Activated CD4-positive, alpha-beta T cell treated with anti-CD3 and anti-CD28 coated beads for 36 hours (primary cell): ENCODE results near the gene HAP1. TPM values are rescaled to one million over a fixed set of nuclear protein-coding genes. Genes with fewer than 3 reads are reported as not detected.

Source experiments
- ATAC-seq: fragments of 200-7000 bp; cut with Tn5 transposase; one replicate; pipeline ENCODE4 v1.10.0; 2021; ENCODE audit warnings: mild to moderate bottlenecking, moderate library complexity
- CTCF ChIA-PET: fragments of 350-600 bp; sonication (Branson Sonifier 250); formaldehyde crosslinking; loops from one replicate; lab custom pipeline; 2021; ENCODE audit warnings: antibody characterized with exemption; lab: Charles Lee
- POLR2A ChIA-PET: fragments of 350-600 bp; sonication (Branson Sonifier 250); formaldehyde crosslinking; loops from one replicate; lab custom pipeline; 2021; ENCODE audit warnings: antibody characterized with exemption, inconsistent platforms; lab: Charles Lee
- DNase-seq: peaks from one replicate; pipeline ENCODE4 v3.0.0-alpha.2; 2020
- H3K27ac Mint-ChIP-seq: one replicate; pipeline ENCODE4 v1.8.0; 2021; ENCODE audit warnings: mixed read lengths
- H3K27me3 Mint-ChIP-seq: one replicate; pipeline ENCODE4 v1.8.0; 2021; ENCODE audit warnings: mixed read lengths
- H3K36me3 Mint-ChIP-seq: one replicate; pipeline ENCODE4 v1.8.0; 2021; ENCODE audit warnings: low read depth, mixed read lengths
- H3K4me1 Mint-ChIP-seq: one replicate; pipeline ENCODE4 v1.8.0; 2021; ENCODE audit warnings: mixed read lengths
- H3K4me3 Mint-ChIP-seq: one replicate; pipeline ENCODE4 v1.8.0; 2021; ENCODE audit warnings: mild to moderate bottlenecking, moderate library complexity, mixed read lengths
- H3K9me3 Mint-ChIP-seq: one replicate; pipeline ENCODE4 v1.8.0; 2021; ENCODE audit warnings: low read depth, mixed read lengths
- intact Hi-C, 2 experiments: fragments of 100-400 bp; cut with DNase I in 1 of 2; cut with micrococcal nuclease in 1 of 2; formaldehyde crosslinking; loops; one replicate each; pipeline versions ENCODE4 v1.14.2 to v1.15.1; 2022 to 2024; cut with DNase I, micrococcal nuclease
- total RNA-seq, 2 experiments: library from RNA; stranded (reverse); gene quantifications; one replicate each; pipeline ENCODE4 v1.2.3, GENCODE V29; 2021

The HAP1 gene
- total RNA-seq, 2 experiments from 2014 or later, result not detected

DNA sequence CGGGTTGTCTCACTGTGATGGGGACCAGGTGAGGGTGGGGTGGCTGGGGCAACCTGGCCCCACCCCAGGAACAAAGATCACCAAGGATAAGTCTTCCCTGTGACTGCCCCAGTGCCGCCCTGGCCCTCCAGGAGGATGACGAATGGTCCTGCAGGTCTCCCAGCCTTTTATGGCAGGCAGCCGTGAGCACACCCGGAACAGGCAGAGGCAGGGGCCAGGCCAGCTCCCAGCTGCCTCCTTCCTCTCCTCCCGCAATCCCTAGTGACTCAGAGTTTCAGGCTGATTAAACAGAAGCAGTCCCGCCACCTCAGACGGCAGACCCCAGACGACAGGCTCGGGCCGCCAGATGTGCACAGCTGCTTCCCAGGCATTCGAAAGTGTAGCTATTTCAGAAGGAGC lies 38.7 kb upstream of the HAP1 start:
- intact Hi-C loops, result no loop called here

GRCh38 chr17:41772586-41773189 lies 38.2 kb upstream of the HAP1 start:
- H3K9me3 Mint-ChIP-seq, result no peaks in the 10 kb centered on the region
- no peaks in the 10 kb centered on the region for H3K36me3 Mint-ChIP-seq
- no peak for DNase-seq

More for the DNA sequence above, 38.7 kb upstream of the HAP1 start:
- CTCF ChIA-PET, result no interaction called here
- H3K27me3 Mint-ChIP-seq, result no peaks in the 10 kb centered on the region
- no peak for ATAC-seq
- no peak overlapping the region for H3K4me3 Mint-ChIP-seq
- POLR2A ChIA-PET, result no interaction called here
- no peak for DNase-seq
- no peaks in the 10 kb centered on the region for H3K9me3 Mint-ChIP-seq
- H3K36me3 Mint-ChIP-seq, result no peaks in the 10 kb centered on the region
- H3K4me1 Mint-ChIP-seq, result no peaks in the 10 kb centered on the region
- H3K27ac Mint-ChIP-seq, result no peak overlapping the region

GRCh38 chr17:41772218-41772585 lies 37.8 kb upstream of the HAP1 start:
- DNase-seq (no peak), ATAC-seq (no peak)
- H3K27me3 Mint-ChIP-seq, result no peaks in the 10 kb centered on the region
- intact Hi-C loops, result no loop called here
- no peaks in the 10 kb centered on the region for H3K4me1 Mint-ChIP-seq
- H3K27ac Mint-ChIP-seq, result no peak overlapping the region
- H3K4me3 Mint-ChIP-seq, result no peak overlapping the region
- CTCF ChIA-PET, result no interaction called here
- no peaks in the 10 kb centered on the region for H3K36me3 Mint-ChIP-seq
- no peaks in the 10 kb centered on the region for H3K9me3 Mint-ChIP-seq
- POLR2A ChIA-PET, result no interaction called here

More at GRCh38 chr17:41772586-41773189, 38.2 kb upstream of the HAP1 start:
- Mint-ChIP-seq H3K4me3 (no peak overlapping the region), H3K4me1 (no peaks in the 10 kb centered on the region), H3K27ac (no peak overlapping the region), H3K27me3 (no peaks in the 10 kb centered on the region)
- no peak for ATAC-seq
- intact Hi-C loops, result no loop called here
- POLR2A ChIA-PET, result no interaction called here
- CTCF ChIA-PET, result no interaction called here

DNA sequence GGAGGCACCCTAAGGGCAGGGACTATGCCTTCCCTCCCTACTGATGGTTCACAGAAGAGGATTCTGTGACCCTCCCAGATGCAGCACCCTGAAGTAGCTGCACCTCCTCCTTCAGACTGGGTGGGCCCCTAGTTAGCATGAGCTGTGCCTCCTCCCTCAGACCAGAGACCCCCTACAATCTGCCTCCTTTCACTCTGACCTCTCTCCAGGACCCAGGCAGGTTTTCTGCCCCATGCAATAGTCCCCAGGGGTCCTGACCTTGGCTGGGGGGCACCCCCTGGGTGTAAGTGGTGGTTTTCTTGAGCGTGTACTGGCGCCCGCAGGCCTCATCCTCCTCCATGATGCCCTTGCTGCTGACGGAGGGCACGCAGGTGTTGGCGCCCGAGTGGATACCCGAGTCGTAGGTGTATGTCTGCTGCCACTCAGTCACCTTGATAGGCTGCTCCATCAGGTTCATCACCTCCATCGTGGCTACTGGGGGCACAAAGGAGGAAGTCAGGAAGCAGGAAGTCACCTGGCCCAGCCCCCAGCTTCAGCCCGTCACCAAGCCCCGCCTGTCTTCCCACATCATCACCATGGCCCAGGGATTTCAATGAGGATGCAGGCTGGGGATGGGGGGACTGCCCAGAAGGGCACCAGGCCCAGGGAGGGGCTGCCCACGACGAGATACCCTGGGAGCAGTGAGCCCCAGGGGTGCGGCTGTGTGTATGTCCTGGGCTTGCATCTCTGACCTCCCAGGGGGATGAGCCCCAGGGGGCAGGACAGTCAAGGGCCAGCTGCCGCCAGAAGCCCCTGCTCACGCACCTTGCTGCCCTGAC lies 37.2 kb upstream of the HAP1 start:
- ATAC-seq, result no peak
- no peak overlapping the region for H3K27ac Mint-ChIP-seq

DNA sequence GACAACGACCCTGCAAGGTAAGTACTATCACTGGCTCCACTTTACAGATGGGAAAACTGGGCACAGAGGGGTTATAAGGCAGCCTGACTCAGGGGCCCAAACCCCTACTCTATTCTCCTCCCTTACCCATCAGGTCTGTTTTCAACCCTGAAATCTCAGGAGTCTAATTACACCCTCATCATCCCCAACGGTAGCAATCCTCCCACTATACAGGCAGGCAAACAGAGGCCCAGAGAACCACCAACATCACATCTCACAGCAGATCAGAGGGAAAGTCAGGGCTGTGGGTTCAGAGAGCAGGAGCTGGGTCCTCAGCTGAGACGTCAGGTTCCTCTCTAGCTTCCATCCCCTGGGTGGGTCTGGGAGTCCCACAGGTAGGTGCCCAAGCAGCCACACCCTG lies 35.5 kb upstream of the HAP1 start:
- ChIA-PET POLR2A (no interaction called here), CTCF (no interaction called here)
- no peaks in the 10 kb centered on the region for H3K27me3 Mint-ChIP-seq
- no peak for DNase-seq
- H3K27ac Mint-ChIP-seq, result no peak overlapping the region
- H3K36me3 Mint-ChIP-seq, result no peaks in the 10 kb centered on the region
- H3K4me3 Mint-ChIP-seq, result no peak overlapping the region
- no peaks in the 10 kb centered on the region for H3K9me3 Mint-ChIP-seq
- ATAC-seq, result no peak
- intact Hi-C loops, result no loop called here
- H3K4me1 Mint-ChIP-seq, result no peaks in the 10 kb centered on the region

More for the DNA sequence above, 37.2 kb upstream of the HAP1 start:
- ChIA-PET CTCF (no interaction called here), POLR2A (no interaction called here)
- H3K36me3 Mint-ChIP-seq, result no peaks in the 10 kb centered on the region
- no peak for DNase-seq
- intact Hi-C loops, result no loop called here
- no peaks in the 10 kb centered on the region for H3K27me3 Mint-ChIP-seq
- H3K4me1 Mint-ChIP-seq, result no peaks in the 10 kb centered on the region
- H3K9me3 Mint-ChIP-seq, result no peaks in the 10 kb centered on the region
- no peak overlapping the region for H3K4me3 Mint-ChIP-seq

GRCh38 chr17:41769346-41769862 lies 35.0 kb upstream of the HAP1 start:
- H3K27ac Mint-ChIP-seq, result no peak overlapping the region
- H3K4me3 Mint-ChIP-seq, result no peak overlapping the region
- DNase-seq (no peak), ATAC-seq (no peak)
- H3K4me1 Mint-ChIP-seq, result no peaks in the 10 kb centered on the region
- POLR2A ChIA-PET, result no interaction called here
- CTCF ChIA-PET, result no interaction called here
- no peaks in the 10 kb centered on the region for H3K9me3 Mint-ChIP-seq
- no peaks in the 10 kb centered on the region for H3K36me3 Mint-ChIP-seq
- no peaks in the 10 kb centered on the region for H3K27me3 Mint-ChIP-seq
- intact Hi-C loops, result no loop called here

DNA sequence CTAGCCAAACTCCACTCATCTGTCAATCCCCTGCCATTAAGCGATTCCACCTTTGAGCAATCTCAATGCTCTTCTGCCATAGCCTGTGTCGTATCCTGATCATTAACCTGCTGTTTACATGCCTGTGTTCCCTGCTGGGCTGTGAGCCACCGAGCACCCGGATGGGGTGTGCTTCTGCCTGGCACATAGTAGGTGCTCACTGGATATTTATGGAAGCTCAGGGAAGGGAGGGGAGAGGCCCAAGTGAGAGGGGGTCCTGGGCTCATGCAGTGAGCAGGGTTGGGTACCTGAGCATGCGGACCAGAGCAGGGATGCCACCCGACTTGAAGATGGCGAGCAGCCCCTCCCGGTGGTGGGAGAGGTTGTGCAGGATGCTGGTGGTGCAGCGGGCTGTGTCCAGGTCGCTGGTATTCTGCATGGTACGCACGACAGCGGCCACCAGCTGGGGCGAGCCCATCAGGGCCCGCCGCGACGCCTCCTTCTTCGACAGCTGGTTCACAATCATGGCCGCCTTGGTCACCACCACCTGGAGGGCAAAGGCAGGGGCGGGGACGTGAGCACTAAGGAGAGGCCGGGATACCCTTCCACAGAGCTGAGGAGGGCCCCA lies 34.3 kb upstream of the HAP1 start:
- intact Hi-C loops, result no loop called here
- H3K4me1 Mint-ChIP-seq, result no peaks in the 10 kb centered on the region
- ATAC-seq (no peak), DNase-seq (no peak)
- no peak overlapping the region for H3K27ac Mint-ChIP-seq
- H3K4me3 Mint-ChIP-seq, result no peak overlapping the region
- POLR2A ChIA-PET, result no interaction called here
- CTCF ChIA-PET, result no interaction called here
- H3K27me3 Mint-ChIP-seq, result no peaks in the 10 kb centered on the region
- no peaks in the 10 kb centered on the region for H3K36me3 Mint-ChIP-seq
- H3K9me3 Mint-ChIP-seq, result no peaks in the 10 kb centered on the region

DNA sequence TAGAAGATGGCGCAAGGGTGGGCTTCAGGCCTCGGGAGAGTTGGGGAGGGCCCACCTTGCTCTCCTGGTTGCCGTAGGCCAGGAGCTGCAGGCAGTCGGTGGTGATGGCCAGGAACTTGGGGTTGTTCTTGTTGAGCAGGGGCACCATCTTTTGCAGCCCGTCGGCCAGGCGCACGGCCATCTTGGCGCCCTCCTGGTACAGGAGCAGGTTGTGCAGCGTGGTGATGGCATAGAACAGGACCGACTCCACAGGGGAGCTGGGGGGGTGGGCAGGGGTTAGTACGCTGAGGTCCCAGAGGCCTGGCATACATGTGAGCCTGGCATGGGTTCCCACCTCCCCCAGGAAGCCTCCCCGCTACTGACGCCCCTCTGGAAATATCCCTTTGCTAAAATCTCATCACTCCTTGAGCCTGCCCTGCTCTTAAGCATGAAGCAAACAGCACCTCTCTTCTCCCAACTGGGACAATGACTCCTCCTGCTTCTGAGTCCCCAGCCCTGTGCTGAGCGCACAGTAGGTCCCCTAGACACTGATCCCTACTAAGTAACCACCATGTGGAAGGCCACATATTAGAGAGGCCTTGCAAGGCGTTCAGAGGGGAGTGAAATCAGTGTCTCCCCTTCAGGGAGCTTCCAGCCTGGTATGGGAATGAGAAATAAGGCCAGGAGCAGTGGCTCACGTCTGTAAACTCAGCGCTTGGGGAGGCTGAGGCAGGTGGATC lies 33.0 kb upstream of the HAP1 start:
- ChIA-PET POLR2A (no interaction called here), CTCF (interaction anchor here (0.6 to 0.7 kb wide), 2 partner anchors 40 to 205 kb away, joined by 3 read pairs; no protein-coding TSS in a partner anchor)
- Mint-ChIP-seq H3K27ac (no peak overlapping the region), H3K4me1 (no peaks in the 10 kb centered on the region), H3K9me3 (no peaks in the 10 kb centered on the region), H3K4me3 (no peak overlapping the region), H3K36me3 (no peaks in the 10 kb centered on the region), H3K27me3 (no peaks in the 10 kb centered on the region)
- ATAC-seq, result no peak
- intact Hi-C loops, result no loop called here
- no peak for DNase-seq

DNA sequence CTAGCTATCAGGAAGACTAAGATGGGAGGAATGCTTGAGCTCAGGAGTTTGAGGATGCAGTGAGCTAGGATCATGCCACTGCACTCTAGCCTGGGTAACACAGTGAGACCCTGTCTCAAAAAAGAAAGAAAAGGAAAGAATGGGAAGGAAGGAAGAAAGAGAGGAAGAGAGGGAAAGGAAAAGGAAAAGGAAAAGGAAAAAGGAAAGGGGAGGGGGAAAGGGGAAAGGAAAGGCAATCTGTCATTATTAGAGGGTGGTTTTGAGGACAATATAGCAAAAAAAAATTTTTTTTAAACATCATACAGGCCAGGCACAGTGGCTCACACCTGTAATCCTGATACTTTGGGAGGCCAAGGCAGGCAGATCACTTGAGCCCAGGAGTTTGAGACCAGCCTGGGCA lies 31.7 kb upstream of the HAP1 start:
- Mint-ChIP-seq H3K36me3 (no peaks in the 10 kb centered on the region), H3K4me1 (no peaks in the 10 kb centered on the region), H3K27me3 (no peaks in the 10 kb centered on the region), H3K4me3 (no peak overlapping the region), H3K9me3 (no peaks in the 10 kb centered on the region), H3K27ac (no peak overlapping the region)
- ATAC-seq (no peak), DNase-seq (no peak)
- ChIA-PET POLR2A (no interaction called here), CTCF (interaction anchor here (0.7 to 1.4 kb wide), 2 partner anchors 28 to 43 kb away, joined by 3 read pairs; no protein-coding TSS in a partner anchor)
- intact Hi-C loops, result no loop called here

- ATAC-seq (no peak), DNase-seq (no peak)
- Mint-ChIP-seq H3K4me3 (no peak overlapping the region), H3K4me1 (no peaks in the 10 kb centered on the region), H3K27ac (no peak overlapping the region), H3K9me3 (no peaks in the 10 kb centered on the region), H3K36me3 (no peaks in the 10 kb centered on the region), H3K27me3 (no peaks in the 10 kb centered on the region)
- intact Hi-C loops, result no loop called here
- POLR2A ChIA-PET, result no interaction called here
- CTCF ChIA-PET, result interaction anchor here (0.6 kb wide), 1 partner anchor 351 kb away, joined by 3 read pairs; no protein-coding TSS in a partner anchor
These were observed 28.9 kb upstream of the HAP1 start for GRCh38 chr17:41763327-41763726.

DNA sequence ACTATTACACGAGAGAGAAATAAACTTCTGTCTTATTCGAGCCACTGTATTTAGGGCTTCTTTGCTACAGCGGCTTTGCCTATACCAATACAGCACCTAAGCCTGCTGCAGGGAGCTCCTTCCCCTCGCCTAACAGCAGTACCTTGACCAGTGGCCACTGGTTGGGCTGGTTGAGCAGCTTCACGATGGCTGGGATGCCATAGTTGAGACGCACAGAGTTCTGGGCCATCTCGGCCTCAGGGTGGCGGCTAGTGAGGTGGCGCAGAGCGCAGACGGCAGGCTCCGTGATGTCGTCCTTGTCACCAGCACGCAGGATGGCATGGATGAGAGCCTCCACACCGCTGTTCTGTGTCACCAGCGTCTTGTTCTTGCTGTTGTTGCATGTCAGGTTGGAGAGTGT lies 28.4 kb upstream of the HAP1 start:
- no peak for ATAC-seq
- Mint-ChIP-seq H3K9me3 (no peaks in the 10 kb centered on the region), H3K4me1 (no peaks in the 10 kb centered on the region), H3K27me3 (no peaks in the 10 kb centered on the region), H3K4me3 (no peak overlapping the region), H3K27ac (no peak overlapping the region), H3K36me3 (no peaks in the 10 kb centered on the region)
- intact Hi-C loops, result no loop called here
- DNase-seq, result no peak
- ChIA-PET CTCF (no interaction called here), POLR2A (interaction anchor here (0.5 kb wide), 1 partner anchor 42 kb away, joined by 5 read pairs; no protein-coding TSS in a partner anchor)
